H1 (cell line): ENCODE results near the gene ARHGAP32.

ENCODE experiments used
- BRCA1 ChIP-seq: IDR thresholded peaks from 2 replicates; pipeline ENCODE4 v1.6.1; 2012; ENCODE audit warnings: low read depth, low read length, improper control_type of control experiment
- CTCF ChIP-seq, 3 experiments: IDR thresholded peaks; 1 replicate in 2 of 3; 2 replicates in 1 of 3; pipeline versions ENCODE4 v1.5.1 to v1.6.1; 2011; ENCODE audit warnings: low read length in 3 of 3, mild to moderate bottlenecking in 3 of 3, inconsistent platforms in 2 of 3, low read depth in 1 of 3, moderate library complexity in 1 of 3; ENCODE audit not compliant: insufficient read depth in 1 of 3; ENCODE audit errors: control extremely low read depth in 1 of 3
- EZH2 ChIP-seq: fragments of 200-600 bp; sonication (generic); IDR thresholded peaks from 2 replicates; pipeline ENCODE4 v1.7.1; 2012; ENCODE audit warnings: low read depth, mild to moderate bottlenecking, moderate library complexity, low read length, inconsistent platforms; ENCODE audit not compliant: severe bottlenecking
- KDM5A ChIP-seq: fragments of 200-600 bp; IDR thresholded peaks from 2 replicates; pipeline ENCODE4 v1.7.1; 2012; ENCODE audit warnings: mild to moderate bottlenecking, low read length, inconsistent platforms, mixed read lengths
- NRF1 ChIP-seq: IDR thresholded peaks from 2 replicates; pipeline ENCODE4 v1.6.1; 2011; ENCODE audit warnings: mild to moderate bottlenecking, low read depth, low read length, improper control_type of control experiment
- POLR2A ChIP-seq, 2 experiments: IDR thresholded peaks; 1 replicate in 1 of 2; 2 replicates in 1 of 2; pipeline ENCODE4 v1.6.1; 2011; ENCODE audit warnings: low read depth in 2 of 2, low read length in 2 of 2, mild to moderate bottlenecking in 2 of 2; ENCODE audit errors: control extremely low read depth in 1 of 2
- POLR2AphosphoS5 ChIP-seq: IDR thresholded peaks from 2 replicates; pipeline ENCODE4 v1.6.1; 2011; ENCODE audit warnings: low read depth, low read length
- TCF12 ChIP-seq: IDR thresholded peaks from 2 replicates; pipeline ENCODE4 v1.6.1; 2011; ENCODE audit warnings: low read depth, mild to moderate bottlenecking, low read length

DNA sequence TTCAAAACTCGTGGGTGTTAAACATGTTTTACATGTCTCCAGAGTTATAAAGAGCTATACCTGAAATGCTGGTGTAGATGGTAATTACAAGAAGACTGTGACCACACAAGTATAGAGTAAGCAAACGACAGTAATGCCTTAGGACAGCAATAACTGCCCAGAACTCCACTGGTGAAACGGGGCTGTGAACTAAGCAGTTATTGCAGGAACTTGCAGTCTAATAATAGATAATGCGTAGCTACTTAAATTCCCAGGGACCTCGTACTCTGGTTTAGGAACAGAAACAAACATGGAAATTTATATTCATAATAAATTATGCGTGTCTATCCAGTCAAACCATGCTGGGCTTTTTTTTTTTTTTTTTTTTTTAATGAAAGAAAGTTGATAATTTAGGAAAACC is 224.5 kb downstream of the ARHGAP32 start:
- TF ChIP-seq EZH2 (no peak), CTCF (IDR thresholded peaks at IDR 0.05; ENCODE audit: control extremely low read depth in 1 of 3, insufficient read depth in 1 of 3, low read depth in 1 of 3, low read length in 3 of 3) (no peak), POLR2AphosphoS5 (no peak), KDM5A (no peak), TCF12 (no peak), POLR2A (IDR thresholded peaks at IDR 0.05; ENCODE audit: control extremely low read depth in 1 of 2, low read depth in 2 of 2, low read length in 2 of 2) (no peak), BRCA1 (no peak), NRF1 (no peak)
